Measurements from ENCODE around the gene CALR.
"Not testable (repeated sequence)": the region's sequence is repeated elsewhere in the genome, so short reads cannot be mapped to it uniquely, and the experiment has no call there.

The CALR gene

DNA sequence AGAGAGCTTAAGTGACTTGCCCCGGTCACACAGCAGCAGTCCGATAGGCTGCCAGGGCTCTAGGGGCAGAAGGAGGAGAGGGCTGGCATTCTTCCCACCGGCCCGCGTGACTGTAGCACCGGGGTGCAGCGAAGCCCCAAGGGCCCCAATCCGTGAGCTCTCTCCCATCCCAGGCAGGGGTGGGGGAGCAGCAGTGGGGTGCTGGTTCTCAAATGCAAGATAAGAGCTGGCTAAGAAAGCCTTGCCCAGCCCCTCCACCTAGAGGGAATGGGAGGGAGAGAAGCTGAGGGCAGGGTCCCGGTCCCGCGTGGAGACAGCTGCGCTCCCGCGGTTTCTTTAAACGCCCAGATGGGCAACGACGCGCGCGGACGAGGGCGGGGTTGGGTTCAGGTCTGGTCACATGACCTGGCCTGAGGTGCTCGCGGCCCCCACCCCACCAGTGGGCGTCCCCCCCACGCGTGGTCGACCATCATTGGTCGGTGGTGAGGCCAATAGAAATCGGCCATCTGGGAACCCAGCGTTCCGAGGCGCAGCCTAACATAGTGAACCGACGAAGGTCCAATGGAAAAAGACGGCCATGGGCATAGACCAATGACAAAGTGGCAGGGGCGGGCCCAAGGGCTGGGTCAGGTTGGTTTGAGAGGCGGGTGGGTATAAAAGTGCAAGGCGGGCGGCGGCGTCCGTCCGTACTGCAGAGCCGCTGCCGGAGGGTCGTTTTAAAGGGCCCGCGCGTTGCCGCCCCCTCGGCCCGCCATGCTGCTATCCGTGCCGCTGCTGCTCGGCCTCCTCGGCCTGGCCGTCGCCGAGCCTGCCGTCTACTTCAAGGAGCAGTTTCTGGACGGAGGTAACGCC is at the start of gene CALR:
Gene CALR (plus strand): TSS at position 683 of the 852 bp plus-strand sequence. CDS start 71 bp downstream, at position 754.
- in situ Hi-C loops (cut with HindIII; ENCODE audit: low sequenced_read_pairs) = no loop called here

- in situ Hi-C loops (cut with HindIII; ENCODE audit: low sequenced_read_pairs) = not testable (repeated sequence)
Observed at GRCh38 chr19:12890299-12890786, 48.1 kb upstream of the CALR start.

GRCh38 chr19:12890787-12891552 is 47.4 kb upstream of the CALR start, which contains the start of gene GCDH:
GCDH (plus strand) TSS chr19:12891160; CDS start chr19:12891305, 145 bp downstream.
- in situ Hi-C loops (cut with HindIII; ENCODE audit: low sequenced_read_pairs) = no loop called here

DNA sequence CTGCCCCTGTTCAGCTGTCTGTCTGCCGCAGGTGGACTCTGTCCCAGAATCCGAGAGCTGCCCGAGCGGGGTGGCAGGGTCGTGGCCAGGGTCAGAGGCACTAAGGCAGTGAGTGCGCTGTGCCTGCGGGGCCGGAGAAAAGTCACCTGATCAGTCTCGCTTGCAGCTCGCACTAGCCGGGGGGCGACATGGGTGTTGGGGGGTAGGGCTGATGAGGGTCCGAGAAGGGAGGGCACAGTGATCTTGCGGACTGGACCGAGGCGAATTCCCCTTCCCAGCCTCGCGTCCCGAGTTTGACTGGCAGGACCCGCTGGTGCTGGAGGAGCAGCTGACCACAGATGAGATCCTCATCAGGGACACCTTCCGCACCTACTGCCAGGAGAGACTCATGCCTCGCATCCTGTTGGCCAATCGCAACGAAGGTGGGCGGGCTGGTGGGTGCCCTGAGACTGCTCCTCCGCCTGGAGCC is 46.8 kb upstream of the CALR start:
- in situ Hi-C loops (cut with HindIII; ENCODE audit: low sequenced_read_pairs) = no loop called here

DNA sequence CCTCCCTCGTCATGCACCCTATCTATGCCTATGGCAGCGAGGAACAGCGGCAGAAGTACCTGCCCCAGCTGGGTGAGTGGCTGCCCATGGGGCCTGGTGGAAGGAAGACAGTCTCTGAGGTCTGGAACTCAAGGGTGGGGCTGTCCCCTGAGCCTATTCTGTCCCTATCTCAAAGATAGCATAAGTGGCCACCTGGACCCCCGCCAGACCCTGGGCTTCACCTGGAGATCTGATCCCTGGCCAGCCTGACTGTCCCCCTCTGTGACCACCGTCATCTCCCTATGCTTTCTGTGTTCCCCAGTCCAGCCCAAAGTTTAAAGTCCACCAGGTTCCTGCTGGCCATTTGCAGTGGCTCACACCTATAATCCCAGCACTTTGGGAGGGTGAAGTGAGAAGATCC is 44.8 kb upstream of the CALR start:
- in situ Hi-C loops (cut with HindIII; ENCODE audit: low sequenced_read_pairs) = no loop called here

DNA sequence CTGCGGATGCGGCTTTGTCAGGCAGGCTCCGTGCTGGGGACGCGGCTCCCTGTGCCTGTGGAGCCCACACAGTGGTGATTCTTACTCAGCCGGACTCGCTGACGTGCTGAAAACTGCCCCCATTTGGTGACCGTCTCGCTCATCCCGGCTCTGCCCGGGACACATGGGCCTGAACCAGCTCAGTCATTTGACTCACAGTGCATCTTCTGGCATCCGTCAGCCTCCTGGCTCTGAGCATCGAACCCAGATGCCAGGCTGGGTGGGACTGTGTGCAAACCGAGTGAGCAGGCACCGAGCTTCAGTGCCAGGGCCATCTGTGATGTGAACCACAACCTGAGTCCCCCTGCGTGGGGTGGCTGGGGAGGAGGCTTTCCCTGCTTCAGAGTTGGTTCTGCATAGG is 41.9 kb upstream of the CALR start:
- in situ Hi-C loops (cut with HindIII; ENCODE audit: low sequenced_read_pairs) = no loop called here

DNA sequence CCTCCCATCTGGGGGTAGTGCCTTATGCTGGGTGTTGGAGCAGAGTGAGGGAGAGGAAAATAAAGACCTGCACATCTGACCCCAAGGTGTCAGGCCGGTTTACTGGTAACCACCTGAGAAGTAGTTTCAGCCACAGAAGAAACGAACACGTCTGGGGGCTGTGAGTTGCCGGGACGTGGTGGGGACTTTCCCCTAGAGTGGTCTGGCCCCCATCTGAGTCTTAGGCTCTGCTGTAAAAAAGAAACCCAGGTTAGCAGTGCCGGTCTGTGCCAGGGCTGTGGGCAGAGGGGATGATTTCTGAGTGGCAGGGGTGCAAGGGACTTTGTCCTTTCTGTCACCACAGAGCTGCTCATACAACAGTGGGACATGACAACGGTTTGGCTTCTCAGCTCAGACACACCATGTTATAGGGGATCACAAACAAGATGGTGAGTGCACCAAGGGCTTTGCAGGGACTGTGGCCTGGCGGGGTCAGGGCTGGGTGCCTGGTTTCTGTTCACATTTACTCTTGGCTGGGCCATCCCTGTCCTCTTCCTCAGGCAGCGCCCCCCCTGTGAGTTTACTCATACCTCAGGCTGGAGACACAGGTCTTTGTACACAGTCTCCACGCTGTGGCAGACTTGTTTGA is 38.4 kb upstream of the CALR start:
- in situ Hi-C loops (cut with HindIII; ENCODE audit: low sequenced_read_pairs) = no loop called here

- in situ Hi-C loops (cut with HindIII; ENCODE audit: low sequenced_read_pairs) = no loop called here
Observed at GRCh38 chr19:12907166-12907565, 31.2 kb upstream of the CALR start.

GRCh38 chr19:12912571-12912970 is 25.8 kb upstream of the CALR start:
- in situ Hi-C loops (cut with HindIII; ENCODE audit: low sequenced_read_pairs) = no loop called here

- in situ Hi-C loops (cut with HindIII; ENCODE audit: low sequenced_read_pairs) = no loop called here
Observed at GRCh38 chr19:12913011-12913561, 25.3 kb upstream of the CALR start.

- in situ Hi-C loops (cut with HindIII; ENCODE audit: low sequenced_read_pairs) = no loop called here
Observed at GRCh38 chr19:12913851-12914690, 24.3 kb upstream of the CALR start.

DNA sequence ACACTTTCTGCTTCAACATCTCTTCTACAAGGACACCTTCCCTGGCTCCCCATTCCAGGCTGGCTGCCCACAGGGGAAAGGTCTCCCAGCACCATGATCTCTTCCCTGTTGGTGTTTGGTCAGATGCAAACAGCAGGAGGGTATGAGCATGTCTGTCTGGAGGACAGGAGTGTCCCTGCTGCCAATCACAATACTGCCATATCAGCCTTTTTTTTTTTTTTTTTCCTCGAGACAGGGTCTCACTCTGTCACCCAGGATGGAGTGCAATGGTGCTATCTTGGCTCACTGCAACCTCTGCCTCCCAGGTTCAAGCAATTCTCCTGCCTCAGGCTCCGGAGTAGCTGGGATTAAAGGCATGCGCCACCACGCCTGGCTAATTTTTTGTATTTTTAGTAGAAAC is 22.5 kb upstream of the CALR start:
- in situ Hi-C loops (cut with HindIII; ENCODE audit: low sequenced_read_pairs) = not testable (repeated sequence)

DNA sequence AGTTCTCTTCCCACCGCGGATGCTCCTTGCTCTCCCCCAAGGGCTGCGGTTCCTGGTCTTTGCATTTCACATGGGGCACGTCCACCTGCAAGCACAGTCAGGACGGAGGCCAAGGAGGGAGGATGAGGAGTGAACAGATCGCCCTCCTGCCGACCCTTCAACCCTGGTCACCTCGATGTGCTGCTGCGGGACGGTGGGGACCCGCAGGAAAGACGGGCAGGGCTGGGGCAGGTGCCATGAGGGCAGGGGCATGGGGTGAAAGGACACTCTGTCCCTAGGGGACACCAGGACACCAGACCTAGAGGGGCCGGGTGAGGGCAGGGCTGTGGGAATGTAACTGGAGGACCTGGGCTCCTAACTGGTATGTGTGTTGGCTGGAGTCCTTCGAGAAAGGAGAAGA is 20.2 kb upstream of the CALR start:
- in situ Hi-C loops (cut with HindIII; ENCODE audit: low sequenced_read_pairs) = no loop called here

GRCh38 chr19:12921047-12921446 is 17.4 kb upstream of the CALR start:
- in situ Hi-C loops (cut with HindIII; ENCODE audit: low sequenced_read_pairs) = no loop called here

- in situ Hi-C loops (cut with HindIII; ENCODE audit: low sequenced_read_pairs) = no loop called here
Observed at GRCh38 chr19:12922959-12923358, 15.4 kb upstream of the CALR start.

GRCh38 chr19:12924621-12925310 is 13.6 kb upstream of the CALR start:
- in situ Hi-C loops (cut with HindIII; ENCODE audit: low sequenced_read_pairs) = no loop called here

GRCh38 chr19:12930002-12930645 is 8.3 kb upstream of the CALR start:
- in situ Hi-C loops (cut with HindIII; ENCODE audit: low sequenced_read_pairs) = no loop called here

GRCh38 chr19:12932392-12933286 is 5.8 kb upstream of the CALR start:
- in situ Hi-C loops (cut with HindIII; ENCODE audit: low sequenced_read_pairs) = no loop called here
